Ovary (tissue), 9 donors: Measurements from ENCODE around the gene ANO2. TPM values are rescaled to one million over a fixed set of nuclear protein-coding genes. Genes with fewer than 3 reads are reported as not detected.

ENCODE experiments used
- DNase-seq, 5 donors: peaks; one replicate each; pipeline ENCODE4 v3.0.0-alpha.2; 2019 to 2020
- H3K27ac ChIP-seq, 2 donors: fragments of 200-600 bp; one replicate each; pipeline versions ENCODE4 v1.5.1 to v1.8.0; 2019 to 2022
- H3K27me3 ChIP-seq: fragments of 200-600 bp; one replicate; pipeline ENCODE4 v1.8.0; 2022
- H3K36me3 ChIP-seq: fragments of 200-600 bp; sonication (generic); one replicate; pipeline ENCODE4 v1.5.1; 2019
- H3K4me1 ChIP-seq: one replicate; pipeline ENCODE4 v1.8.1; 2013; ENCODE audit warnings: mild to moderate bottlenecking, moderate library complexity; ENCODE audit not compliant: insufficient read depth
- H3K4me3 ChIP-seq: fragments of 200-600 bp; sonication (generic); one replicate; pipeline ENCODE4 v1.5.1; 2017
- H3K9me3 ChIP-seq, 2 donors: fragments of 200-600 bp in 1 of 2; sonication (generic) in 1 of 2; one replicate each; pipeline versions ENCODE4 v1.5.1 to v1.8.1; 2013 to 2019; ENCODE audit warnings: mild to moderate bottlenecking in 1 of 2, moderate library complexity in 1 of 2
- EP300 ChIP-seq: sonication (generic); formaldehyde crosslinking; IDR thresholded peaks from one replicate; pipeline ENCODE4 v1.6.1; 2017; ENCODE audit warnings: antibody characterized with exemption
- POLR2A ChIP-seq: fragments of 450-650 bp; IDR thresholded peaks from one replicate; pipeline ENCODE4 v1.6.1; 2017; ENCODE audit warnings: antibody characterized with exemption, mild to moderate bottlenecking, moderate library complexity
- WGBS, 3 donors: extraction: QIAGEN DNeasy Blood & Tissue Kit in 1 of 3; methylation state at CpG; one replicate each; pipeline versions ENCODE4 v1.1.5 to v1.1.7; 2013 to 2017; 5-methylcytosine and 5-hydroxymethylcytosine counted together
- intact Hi-C, 4 donors: fragments of 100-400 bp; cut with DNase I; formaldehyde crosslinking; loops; one replicate each; pipeline versions ENCODE4 v1.11.0 to v1.15.1; 2022 to 2023
- polyA plus RNA-seq, 2 donors: library from polyadenylated mRNA; stranded (reverse); fragments of 200-250 nt in 1 of 2; fragments of 350-450 nt in 1 of 2; fragmentation: Illumina TruSeq in 1 of 2; extraction: RNeasy Lipid Tissue Mini Kit (QIAGEN cat#74804) in 1 of 2; gene quantifications; one replicate each; pipeline ENCODE4 v1.2.3, GENCODE V29; 2013 to 2014
- total RNA-seq, 7 donors: library from RNA; depleted of rRNA in 2 of 7; stranded (reverse); fragments of >200 nt in 2 of 7; fragmentation: NEBNext Ultra II Directional in 3 of 7; extraction: Animal tissue kit (Norgen Biotek cat#: 25700) in 3 of 7; gene quantifications; one replicate each; pipeline versions ENCODE4 v1.1.0 to v1.2.4, GENCODE V29; 2016 to 2023
- TF ChIP-seq, protein P1 (sequence below), 3 donors: fragments of 450-650 bp in 2 of 3; fragments of 200-600 bp in 1 of 3; IDR thresholded peaks; one replicate each; pipeline versions ENCODE4 v1.5.1 to v1.8.0; 2016 to 2022; ENCODE audit warnings: antibody characterized with exemption in 3 of 3, mild to moderate bottlenecking in 1 of 3
- donor health status: DM: no; HTN: no; CAD: no; lungs with moderate emphysema.
- donor health status: DM: no; HTN: no; CAD: no.
- donor health status: Bipolar disorder and iron deficiency.
- donor health status: DM: yes; HTN: yes; CAD: no.
- donor health status: DM: no; HTN: no; CAD: no.
- donor health status: DM: yes; HTN: yes; CAD: no.

ANO2 gene
- total and polyA plus RNA-seq, 9 donors = 3.0 to 6.7 (median 3.3) TPM

DNA sequence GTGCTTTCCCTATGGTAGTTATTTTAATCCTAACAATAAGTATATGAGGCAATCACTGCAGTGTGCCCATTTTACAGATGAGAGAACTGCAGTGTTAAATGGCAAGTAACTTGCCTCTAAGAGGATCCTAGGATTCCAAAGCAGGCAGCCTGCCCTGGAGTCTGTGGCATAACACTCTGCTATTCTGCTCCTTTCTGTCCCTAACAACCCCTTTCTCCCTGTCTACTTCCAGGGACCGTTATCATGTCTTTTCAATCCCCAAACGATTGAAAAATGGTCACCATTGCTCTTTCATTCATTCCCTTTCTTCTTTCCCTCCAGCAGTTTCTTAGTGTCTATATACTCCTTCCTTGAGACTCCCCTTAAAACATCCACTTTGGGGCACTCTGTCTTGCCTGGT lies 1.3 kb upstream of the ANO2 start:
- Histone ChIP-seq H3K4me1 (no peaks in the 10 kb centered on the region), H3K27me3 (no peaks in the 10 kb centered on the region), H3K36me3 (no peaks in the 10 kb centered on the region), H3K9me3 (no peaks in the 10 kb centered on the region), H3K4me3 (no peak overlapping the region), H3K27ac (no peak overlapping the region)
- intact Hi-C loops = no loop called here
- DNase-seq = no peak
- no peak for TF ChIP-seq EP300
- no peak for TF ChIP-seq POLR2A
- TF ChIP-seq, protein P1, sequence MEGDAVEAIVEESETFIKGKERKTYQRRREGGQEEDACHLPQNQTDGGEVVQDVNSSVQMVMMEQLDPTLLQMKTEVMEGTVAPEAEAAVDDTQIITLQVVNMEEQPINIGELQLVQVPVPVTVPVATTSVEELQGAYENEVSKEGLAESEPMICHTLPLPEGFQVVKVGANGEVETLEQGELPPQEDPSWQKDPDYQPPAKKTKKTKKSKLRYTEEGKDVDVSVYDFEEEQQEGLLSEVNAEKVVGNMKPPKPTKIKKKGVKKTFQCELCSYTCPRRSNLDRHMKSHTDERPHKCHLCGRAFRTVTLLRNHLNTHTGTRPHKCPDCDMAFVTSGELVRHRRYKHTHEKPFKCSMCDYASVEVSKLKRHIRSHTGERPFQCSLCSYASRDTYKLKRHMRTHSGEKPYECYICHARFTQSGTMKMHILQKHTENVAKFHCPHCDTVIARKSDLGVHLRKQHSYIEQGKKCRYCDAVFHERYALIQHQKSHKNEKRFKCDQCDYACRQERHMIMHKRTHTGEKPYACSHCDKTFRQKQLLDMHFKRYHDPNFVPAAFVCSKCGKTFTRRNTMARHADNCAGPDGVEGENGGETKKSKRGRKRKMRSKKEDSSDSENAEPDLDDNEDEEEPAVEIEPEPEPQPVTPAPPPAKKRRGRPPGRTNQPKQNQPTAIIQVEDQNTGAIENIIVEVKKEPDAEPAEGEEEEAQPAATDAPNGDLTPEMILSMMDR (IDR thresholded peaks at IDR 0.05) = no peak
- 71 to 81% (median 75%) methylated on average over 2 of the region's 2 CpGs for WGBS, 3 donors

DNA sequence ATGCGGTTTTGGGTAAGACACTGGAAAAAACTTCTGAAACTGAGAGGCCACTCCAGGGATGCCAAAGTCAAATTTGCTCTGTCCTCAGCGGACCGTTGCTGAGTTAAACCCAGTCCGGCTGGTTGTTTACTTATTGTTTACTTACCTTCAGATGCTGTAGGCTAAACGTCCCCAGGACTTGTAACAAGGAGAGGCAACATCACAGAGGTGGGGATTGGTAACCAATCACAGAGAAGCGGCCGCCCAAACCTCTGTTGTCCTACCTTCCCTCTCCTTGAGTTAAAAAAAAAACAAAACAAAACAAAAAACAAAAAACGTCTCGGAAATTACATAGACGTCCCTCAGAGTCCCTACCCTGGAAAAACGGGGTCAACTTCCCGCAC lies 380 bp downstream of the ANO2 start:
- 3 to 7% (median 5%) methylated on average over 12 of the region's 12 CpGs for WGBS, 3 donors
- no peak for TF ChIP-seq EP300
- Histone ChIP-seq H3K9me3 (no peaks in the 10 kb centered on the region), H3K36me3 (no peaks in the 10 kb centered on the region), H3K27ac (no peak overlapping the region), H3K4me3 (no peak overlapping the region), H3K27me3 (no peaks in the 10 kb centered on the region), H3K4me1 (no peaks in the 10 kb centered on the region)
- intact Hi-C loops = no loop called here
- no peak for DNase-seq

DNA sequence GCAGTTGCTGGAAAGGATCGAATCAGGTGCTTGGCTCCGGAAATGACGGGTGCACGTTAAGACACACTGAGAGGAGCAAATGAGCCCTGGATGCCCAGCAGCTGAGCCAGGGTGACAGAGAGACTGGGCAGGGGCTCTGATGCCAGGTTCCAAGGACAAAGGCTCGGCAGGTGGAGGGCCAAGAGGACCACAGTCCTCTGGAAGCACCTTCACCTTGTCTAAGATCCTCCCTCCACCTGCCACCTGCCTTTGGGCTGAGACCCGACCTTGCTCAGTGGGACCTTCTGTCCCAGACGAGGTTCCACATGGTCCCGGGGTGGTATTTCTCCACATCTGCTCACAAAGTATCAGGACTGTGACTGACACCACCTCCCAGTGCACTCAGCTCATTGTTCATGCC lies 1.0 kb downstream of the ANO2 start:
- 76 to 90% (median 81%) methylated on average over 8 of the region's 8 CpGs for WGBS, 3 donors

DNA sequence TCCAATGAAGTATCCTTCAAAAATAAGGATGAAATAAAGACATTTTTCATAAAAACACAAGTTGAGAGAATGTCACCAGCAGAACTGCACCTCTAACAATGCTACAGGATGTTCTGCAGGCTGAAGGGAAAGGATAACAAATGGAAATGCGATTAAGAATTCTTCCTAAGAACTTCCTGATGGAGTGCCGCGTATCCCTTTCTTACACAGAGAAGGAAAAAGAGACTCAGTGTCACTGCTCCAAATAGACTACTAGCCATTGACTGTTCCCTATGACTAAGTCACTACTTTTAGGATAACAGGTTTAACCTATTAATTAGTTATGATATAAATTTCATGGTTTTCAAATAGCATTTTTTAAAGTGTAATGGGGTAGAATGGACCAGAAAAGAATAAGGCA lies 3.2 kb downstream of the ANO2 start:
- WGBS, 3 donors = 76 to 88% (median 83%) methylated on average over 3 of the region's 3 CpGs
- DNase-seq = no peak
- no peak for TF ChIP-seq POLR2A
- H3K27ac ChIP-seq = no peak overlapping the region
- H3K4me1 ChIP-seq = no peaks in the 10 kb centered on the region
- no peaks in the 10 kb centered on the region for H3K9me3 ChIP-seq
- intact Hi-C loops = no loop called here
- H3K4me3 ChIP-seq = no peak overlapping the region
- no peaks in the 10 kb centered on the region for H3K27me3 ChIP-seq
- H3K36me3 ChIP-seq = no peaks in the 10 kb centered on the region

More for the DNA sequence above, 1.0 kb downstream of the ANO2 start:
- Histone ChIP-seq H3K27me3 (no peaks in the 10 kb centered on the region), H3K27ac (no peak overlapping the region), H3K36me3 (no peaks in the 10 kb centered on the region), H3K4me3 (no peak overlapping the region), H3K9me3 (no peaks in the 10 kb centered on the region), H3K4me1 (no peaks in the 10 kb centered on the region)
- intact Hi-C loops = no loop called here
- DNase-seq = no peak
- TF ChIP-seq POLR2A (no peak), EP300 (no peak)
- TF ChIP-seq, protein P1 (IDR thresholded peaks at IDR 0.05) = no peak

DNA sequence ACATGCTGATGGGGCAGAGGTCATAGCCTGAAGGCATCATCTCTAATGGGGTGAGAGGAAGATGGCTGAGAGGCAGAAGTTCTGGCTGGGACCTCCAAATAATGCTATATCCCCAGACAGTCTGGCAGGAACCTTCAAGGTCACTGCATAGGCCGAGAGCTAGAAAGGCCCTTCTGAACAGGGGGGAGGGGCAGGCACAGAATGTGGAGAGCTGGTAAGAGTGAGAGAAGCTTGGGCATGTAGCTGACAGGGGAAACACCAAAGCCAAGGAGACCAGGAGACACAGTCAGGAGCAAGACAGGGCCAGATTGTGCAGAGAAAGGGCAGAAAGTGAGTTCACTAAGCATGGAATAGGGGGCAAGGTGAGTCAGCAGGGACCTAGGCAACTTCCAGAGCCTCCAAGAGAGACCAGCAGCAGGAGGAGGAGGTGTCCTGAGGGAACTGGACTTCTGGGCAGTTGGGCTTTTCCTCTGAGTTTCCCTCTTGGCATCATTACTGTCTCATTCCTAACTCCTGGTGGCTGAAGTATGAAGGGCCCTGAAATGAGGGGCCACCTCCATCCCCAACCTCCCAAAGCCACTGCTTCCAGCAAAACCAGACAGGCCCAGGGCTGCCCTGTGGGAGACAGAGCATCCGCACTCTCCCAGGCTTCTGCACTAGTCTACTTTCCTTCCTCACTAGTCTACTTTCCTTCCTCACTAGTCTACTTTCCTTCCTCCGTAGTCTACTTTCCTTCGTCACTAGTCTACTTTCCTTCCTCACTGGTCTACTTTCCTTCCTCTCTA lies 17.1 kb downstream of the ANO2 start:
- H3K9me3 ChIP-seq = no peaks in the 10 kb centered on the region
- no peaks in the 10 kb centered on the region for H3K4me1 ChIP-seq
- 53 to 73% (median 71%) methylated on average over 2 to 4 of the region's 4 CpGs for WGBS, 3 donors
- no peaks in the 10 kb centered on the region for H3K27me3 ChIP-seq
- no peak for TF ChIP-seq POLR2A
- TF ChIP-seq EP300 = no peak
- TF ChIP-seq, protein P1 (IDR thresholded peaks at IDR 0.05) = no peak
- no peak overlapping the region for H3K27ac ChIP-seq
- H3K4me3 ChIP-seq = no peak overlapping the region
- no peaks in the 10 kb centered on the region for H3K36me3 ChIP-seq
- intact Hi-C loops = no loop called here
- DNase-seq = no peak
